Smooth muscle cell (in vitro differentiated cells): ENCODE results near the gene RELL1. TPM values are rescaled to one million over a fixed set of nuclear protein-coding genes. Genes with fewer than 3 reads are reported as not detected.

Experiments used
- DNase-seq: peaks from one replicate; lab custom pipeline; 2025; ENCODE audit not compliant: unreplicated experiment; lab: John Stamatoyannopoulos, UW
- H2AFZ ChIP-seq: fragments of 200-600 bp; sonication (generic); 2 replicates; pipeline ENCODE4 v1.6.0; 2016; ENCODE audit warnings: antibody characterized with exemption, low read depth, mild to moderate bottlenecking
- H3F3A ChIP-seq: fragments of 200-600 bp; sonication (generic); 2 replicates; pipeline ENCODE4 v1.6.0; 2017; ENCODE audit warnings: antibody characterized with exemption, low read depth
- H3K27ac ChIP-seq: fragments of 200-600 bp; sonication (generic); 2 replicates; pipeline ENCODE4 v1.5.1; 2016; ENCODE audit warnings: low read depth, mild to moderate bottlenecking
- H3K27me3 ChIP-seq: fragments of 200-600 bp; sonication (generic); 2 replicates; pipeline ENCODE4 v1.6.1; 2016; ENCODE audit warnings: low read depth, mild to moderate bottlenecking
- H3K36me3 ChIP-seq: fragments of 200-600 bp; sonication (generic); 2 replicates; pipeline ENCODE4 v1.5.1; 2016; ENCODE audit warnings: low read depth
- H3K4me1 ChIP-seq: fragments of 200-600 bp; sonication (generic); 2 replicates; pipeline ENCODE4 v1.5.1; 2016; ENCODE audit warnings: low read depth
- H3K4me2 ChIP-seq: fragments of 200-600 bp; sonication (generic); 2 replicates; pipeline ENCODE4 v1.6.0; 2016; ENCODE audit warnings: mild to moderate bottlenecking
- H3K4me3 ChIP-seq: fragments of 200-600 bp; sonication (generic); 2 replicates; pipeline ENCODE4 v1.5.1; 2016; ENCODE audit warnings: mild to moderate bottlenecking
- H3K79me2 ChIP-seq: fragments of 200-600 bp; sonication (generic); 2 replicates; pipeline ENCODE4 v1.6.0; 2016; ENCODE audit warnings: low read depth, mild to moderate bottlenecking
- H3K9ac ChIP-seq: fragments of 200-600 bp; sonication (generic); 2 replicates; pipeline ENCODE4 v1.6.0; 2016; ENCODE audit warnings: low read depth
- H3K9me3 ChIP-seq: fragments of 200-600 bp; sonication (generic); replicated peaks from 2 replicates; pipeline ENCODE4 v1.5.1; 2016; ENCODE audit warnings: low read depth
- H4K20me1 ChIP-seq: fragments of 200-600 bp; sonication (generic); 2 replicates; pipeline ENCODE4 v1.6.0; 2016; ENCODE audit warnings: low read depth
- WGBS: methylation state at CpG from one replicate; pipeline ENCODE4 v1.1.7; 2016; ENCODE audit warnings: low lambda C conversion rate; 5-methylcytosine and 5-hydroxymethylcytosine counted together
- polyA plus RNA-seq: library from polyadenylated mRNA; unstranded; fragments of >200 nt; fragmentation: Nextera tagmentation; extraction: Ambion mirVana; gene quantifications from 2 replicates; pipeline ENCODE4 v1.2.1, GENCODE V29; 2016
- total RNA-seq: library from RNA; depleted of rRNA; stranded (reverse); fragments of >200 nt; gene quantifications from 2 replicates; pipeline ENCODE4 v1.2.3, GENCODE V29; 2014
- TF ChIP-seq, protein P1 (sequence below): fragments of 200-600 bp; sonication (generic); IDR thresholded peaks from 2 replicates; pipeline ENCODE4 v1.5.1; 2017; ENCODE audit warnings: borderline replicate concordance, mild to moderate bottlenecking, antibody characterized with exemption; ENCODE audit not compliant: insufficient read depth, poor library complexity, severe bottlenecking

Gene RELL1
- total and polyA plus RNA-seq, 2 experiments from 2014 or later: 3.5 to 36.3 TPM

- Histone ChIP-seq H4K20me1 (no peaks in the 10 kb centered on the region), H3K9ac (no peak overlapping the region), H3K27ac (no peak overlapping the region), H3K36me3 (peaks cover 6% of the 10 kb centered on the region), H3K79me2 (no peaks in the 10 kb centered on the region), H3K27me3 (no peaks in the 10 kb centered on the region), H3F3A (no peaks in the 10 kb centered on the region), H3K4me2 (no peak overlapping the region), H3K9me3 (no peaks in the 10 kb centered on the region), H3K4me1 (no peaks in the 10 kb centered on the region), H3K4me3 (no peak overlapping the region), H2AFZ (no peak overlapping the region)
- TF ChIP-seq, protein P1, sequence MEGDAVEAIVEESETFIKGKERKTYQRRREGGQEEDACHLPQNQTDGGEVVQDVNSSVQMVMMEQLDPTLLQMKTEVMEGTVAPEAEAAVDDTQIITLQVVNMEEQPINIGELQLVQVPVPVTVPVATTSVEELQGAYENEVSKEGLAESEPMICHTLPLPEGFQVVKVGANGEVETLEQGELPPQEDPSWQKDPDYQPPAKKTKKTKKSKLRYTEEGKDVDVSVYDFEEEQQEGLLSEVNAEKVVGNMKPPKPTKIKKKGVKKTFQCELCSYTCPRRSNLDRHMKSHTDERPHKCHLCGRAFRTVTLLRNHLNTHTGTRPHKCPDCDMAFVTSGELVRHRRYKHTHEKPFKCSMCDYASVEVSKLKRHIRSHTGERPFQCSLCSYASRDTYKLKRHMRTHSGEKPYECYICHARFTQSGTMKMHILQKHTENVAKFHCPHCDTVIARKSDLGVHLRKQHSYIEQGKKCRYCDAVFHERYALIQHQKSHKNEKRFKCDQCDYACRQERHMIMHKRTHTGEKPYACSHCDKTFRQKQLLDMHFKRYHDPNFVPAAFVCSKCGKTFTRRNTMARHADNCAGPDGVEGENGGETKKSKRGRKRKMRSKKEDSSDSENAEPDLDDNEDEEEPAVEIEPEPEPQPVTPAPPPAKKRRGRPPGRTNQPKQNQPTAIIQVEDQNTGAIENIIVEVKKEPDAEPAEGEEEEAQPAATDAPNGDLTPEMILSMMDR: no peak
- no peak for DNase-seq
Measured at GRCh38 chr4:37605843-37606565, 80.2 kb downstream of the RELL1 start.

GRCh38 chr4:37604461-37604860 is 81.7 kb downstream of the RELL1 start:
- TF ChIP-seq, protein P1: no peak
- no peaks in the 10 kb centered on the region for H3K79me2 ChIP-seq
- H3K9me3 ChIP-seq: no peaks in the 10 kb centered on the region
- H3K4me2 ChIP-seq: no peak overlapping the region
- no peaks in the 10 kb centered on the region for H3K27me3 ChIP-seq
- H3K4me3 ChIP-seq: no peak overlapping the region
- no peaks in the 10 kb centered on the region for H3K4me1 ChIP-seq
- no peaks in the 10 kb centered on the region for H4K20me1 ChIP-seq
- peaks cover 6% of the 10 kb centered on the region for H3K36me3 ChIP-seq
- no peak overlapping the region for H3K9ac ChIP-seq
- WGBS: 74% methylated on average over 4 of the region's 4 CpGs
- no peak overlapping the region for H3K27ac ChIP-seq
- no peak for DNase-seq
- H3F3A ChIP-seq: no peaks in the 10 kb centered on the region
- no peak overlapping the region for H2AFZ ChIP-seq

- 97% methylated on average over 5 of the region's 5 CpGs for WGBS
- no peaks in the 10 kb centered on the region for H3F3A ChIP-seq
- DNase-seq: no peak
- no peak overlapping the region for H3K27ac ChIP-seq
- no peak overlapping the region for H3K9ac ChIP-seq
- no peaks in the 10 kb centered on the region for H3K27me3 ChIP-seq
- H3K4me3 ChIP-seq: no peak overlapping the region
- H3K4me2 ChIP-seq: no peak overlapping the region
- H3K79me2 ChIP-seq: no peaks in the 10 kb centered on the region
- no peaks in the 10 kb centered on the region for H4K20me1 ChIP-seq
- no peak overlapping the region for H2AFZ ChIP-seq
- H3K9me3 ChIP-seq: no peaks in the 10 kb centered on the region
- TF ChIP-seq, protein P1: no peak
- no peaks in the 10 kb centered on the region for H3K4me1 ChIP-seq
- peaks cover 2% of the 10 kb centered on the region for H3K36me3 ChIP-seq
Measured at GRCh38 chr4:37603711-37604110, 82.5 kb downstream of the RELL1 start.

- TF ChIP-seq, protein P1: peak; percentile 98
- Histone ChIP-seq H3K9ac (no peak overlapping the region), H3K4me1 (no peaks in the 10 kb centered on the region), H3K9me3 (no peaks in the 10 kb centered on the region), H3K4me2 (no peak overlapping the region), H3F3A (no peaks in the 10 kb centered on the region), H3K36me3 (no peaks in the 10 kb centered on the region), H2AFZ (no peak overlapping the region), H4K20me1 (no peaks in the 10 kb centered on the region), H3K27me3 (no peaks in the 10 kb centered on the region), H3K27ac (no peak overlapping the region), H3K4me3 (no peak overlapping the region), H3K79me2 (no peaks in the 10 kb centered on the region)
- WGBS: 10% methylated on average over 10 of the region's 10 CpGs
- DNase-seq: peak; percentile 49
Measured at GRCh38 chr4:37603070-37603468, 83.1 kb downstream of the RELL1 start.
